HAP-1 (cell line): Measurements from ENCODE around the gene OR2T35.
A peak's percentile ranks its signal among the peaks of the same experiment; 100 is the strongest.
"Not testable (repeated sequence)": the region's sequence is repeated elsewhere in the genome, so short reads cannot be mapped to it uniquely, and the experiment has no call there.

Experiments
- DNase-seq, 2 experiments: peaks; one replicate each; pipeline ENCODE4 v3.0.0-alpha.2; 2016 to 2020; ENCODE audit warnings: low spot score in 2 of 2
- H3K27me3 ChIP-seq: fragments of 250-450 bp; sonication (Bioruptor Pico); 2 replicates; pipeline ENCODE4 v1.5.1; 2020; ENCODE audit warnings: low read depth, mild to moderate bottlenecking, moderate library complexity
- H3K36me3 ChIP-seq: fragments of 250-450 bp; sonication (Bioruptor Pico); replicated peaks from 2 replicates; pipeline ENCODE4 v1.5.1; 2020; ENCODE audit warnings: mild to moderate bottlenecking
- H3K4me1 ChIP-seq: fragments of 250-450 bp; sonication (Bioruptor Pico); 2 replicates; pipeline ENCODE4 v1.5.1; 2020; ENCODE audit warnings: mild to moderate bottlenecking
- H3K4me3 ChIP-seq: fragments of 250-450 bp; sonication (Bioruptor Pico); 2 replicates; pipeline ENCODE4 v1.5.1; 2020; ENCODE audit warnings: mild to moderate bottlenecking, moderate library complexity
- H3K9me3 ChIP-seq: fragments of 250-450 bp; sonication (Bioruptor Pico); 2 replicates; pipeline ENCODE4 v1.5.1; 2020; ENCODE audit warnings: mild to moderate bottlenecking, moderate library complexity
- in situ Hi-C: fragments of 300-500 bp; cut with MboI; formaldehyde crosslinking; loops from 3 replicates; pipeline ENCODE4 v1.14.3; 2020; ENCODE audit warnings: low sequenced_read_pairs, inconsistent platforms, mixed read lengths

The OR2T35 gene

GRCh38 chr1:248640906-248641305, 4.2 kb downstream of the OR2T35 start:
- H3K4me1 ChIP-seq, H3K36me3 ChIP-seq, DNase-seq, H3K9me3 ChIP-seq, H3K27me3 ChIP-seq, H3K4me3 ChIP-seq, in situ Hi-C loops: not testable (repeated sequence)

GRCh38 chr1:248639652-248640051, 5.4 kb downstream of the OR2T35 start:
- H3K4me3 ChIP-seq, DNase-seq, H3K27me3 ChIP-seq, H3K4me1 ChIP-seq, in situ Hi-C loops, H3K36me3 ChIP-seq, H3K9me3 ChIP-seq: not testable (repeated sequence)

- in situ Hi-C loops, H3K36me3 ChIP-seq, H3K4me1 ChIP-seq, H3K9me3 ChIP-seq, DNase-seq, H3K4me3 ChIP-seq, H3K27me3 ChIP-seq: not testable (repeated sequence)
Observed at GRCh38 chr1:248636612-248637011, 8.5 kb downstream of the OR2T35 start.

- H3K36me3 ChIP-seq, H3K4me3 ChIP-seq, in situ Hi-C loops, DNase-seq, H3K4me1 ChIP-seq, H3K9me3 ChIP-seq, H3K27me3 ChIP-seq: not testable (repeated sequence)
Observed at GRCh38 chr1:248634991-248635390, 10.1 kb downstream of the OR2T35 start, which contains the start of gene OR2T11. OR2T11 (minus strand) TSS chr1:248635091; CDS start chr1:248627128, 7,963 bp downstream.

- DNase-seq: no peak
- Histone ChIP-seq H3K4me1 (no peaks in the 10 kb centered on the region), H3K27me3 (no peaks in the 10 kb centered on the region), H3K4me3 (no peak overlapping the region), H3K36me3 (no peaks in the 10 kb centered on the region), H3K9me3 (no peaks in the 10 kb centered on the region)
- in situ Hi-C loops: no loop called here
Observed at GRCh38 chr1:248631354-248632008, 13.6 kb downstream of the OR2T35 start.

- no peak for DNase-seq
- in situ Hi-C loops: no loop called here
- Histone ChIP-seq H3K36me3 (no peaks in the 10 kb centered on the region), H3K4me3 (no peak overlapping the region), H3K4me1 (no peaks in the 10 kb centered on the region), H3K9me3 (no peaks in the 10 kb centered on the region), H3K27me3 (no peaks in the 10 kb centered on the region)
Observed at GRCh38 chr1:248630551-248630950, 14.5 kb downstream of the OR2T35 start.

GRCh38 chr1:248627971-248628844, 16.9 kb downstream of the OR2T35 start:
- H3K4me3 ChIP-seq: no peak overlapping the region
- no peaks in the 10 kb centered on the region for H3K27me3 ChIP-seq
- no peaks in the 10 kb centered on the region for H3K4me1 ChIP-seq
- DNase-seq: no peak
- in situ Hi-C loops: no loop called here
- H3K9me3 ChIP-seq: no peaks in the 10 kb centered on the region
- no peaks in the 10 kb centered on the region for H3K36me3 ChIP-seq

GRCh38 chr1:248625971-248626370, 19.1 kb downstream of the OR2T35 start:
- no peaks in the 10 kb centered on the region for H3K4me1 ChIP-seq
- H3K36me3 ChIP-seq: no peaks in the 10 kb centered on the region
- in situ Hi-C loops: no loop called here
- H3K27me3 ChIP-seq: no peaks in the 10 kb centered on the region
- no peak for DNase-seq
- no peak overlapping the region for H3K4me3 ChIP-seq
- H3K9me3 ChIP-seq: no peaks in the 10 kb centered on the region

- in situ Hi-C loops: no loop called here
- H3K9me3 ChIP-seq: no peaks in the 10 kb centered on the region
Observed at GRCh38 chr1:248625166-248625565, 19.9 kb downstream of the OR2T35 start.

GRCh38 chr1:248622570-248623001, 22.5 kb downstream of the OR2T35 start:
- DNase-seq: peak in 1 of 2 experiments; percentile 38
- H3K36me3 ChIP-seq: no peaks in the 10 kb centered on the region
- no peak overlapping the region for H3K4me3 ChIP-seq
- no peaks in the 10 kb centered on the region for H3K27me3 ChIP-seq
- in situ Hi-C loops: no loop called here
- no peaks in the 10 kb centered on the region for H3K4me1 ChIP-seq
- H3K9me3 ChIP-seq: no peaks in the 10 kb centered on the region

More at GRCh38 chr1:248625166-248625565, 19.9 kb downstream of the OR2T35 start:
- H3K27me3 ChIP-seq: no peaks in the 10 kb centered on the region
- DNase-seq: no peak
- no peaks in the 10 kb centered on the region for H3K4me1 ChIP-seq
- no peaks in the 10 kb centered on the region for H3K36me3 ChIP-seq
- H3K4me3 ChIP-seq: no peak overlapping the region

- H3K4me1 ChIP-seq: no peaks in the 10 kb centered on the region
- no peaks in the 10 kb centered on the region for H3K36me3 ChIP-seq
- peak; percentile 8 to 60 for DNase-seq
- H3K27me3 ChIP-seq: no peaks in the 10 kb centered on the region
- in situ Hi-C loops: no loop called here
- no peaks in the 10 kb centered on the region for H3K9me3 ChIP-seq
- no peak overlapping the region for H3K4me3 ChIP-seq
Observed at GRCh38 chr1:248621770-248622169, 23.3 kb downstream of the OR2T35 start.

GRCh38 chr1:248618878-248619277, 26.2 kb downstream of the OR2T35 start:
- in situ Hi-C loops: no loop called here
- Histone ChIP-seq H3K4me3 (no peak overlapping the region), H3K4me1 (no peaks in the 10 kb centered on the region), H3K36me3 (no peaks in the 10 kb centered on the region), H3K27me3 (no peaks in the 10 kb centered on the region), H3K9me3 (no peaks in the 10 kb centered on the region)
- no peak for DNase-seq

- in situ Hi-C loops: no loop called here
- no peaks in the 10 kb centered on the region for H3K9me3 ChIP-seq
- no peaks in the 10 kb centered on the region for H3K4me1 ChIP-seq
- H3K4me3 ChIP-seq: no peak overlapping the region
- no peaks in the 10 kb centered on the region for H3K36me3 ChIP-seq
- no peaks in the 10 kb centered on the region for H3K27me3 ChIP-seq
- no peak for DNase-seq
Observed at GRCh38 chr1:248618119-248618518, 27.0 kb downstream of the OR2T35 start.

GRCh38 chr1:248613742-248614141, 31.3 kb downstream of the OR2T35 start:
- Histone ChIP-seq H3K4me1 (no peaks in the 10 kb centered on the region), H3K4me3 (no peak overlapping the region), H3K27me3 (no peaks in the 10 kb centered on the region), H3K9me3 (no peaks in the 10 kb centered on the region), H3K36me3 (no peaks in the 10 kb centered on the region)
- DNase-seq: no peak
- in situ Hi-C loops: no loop called here
